ENCODE results near the gene P2RX1. TPM values are rescaled to one million over a fixed set of nuclear protein-coding genes. Genes with fewer than 3 reads are reported as not detected.
"Not testable (repeated sequence)": the region's sequence is repeated elsewhere in the genome, so short reads cannot be mapped to it uniquely, and the experiment has no call there.

Gene P2RX1
- total and polyA plus RNA-seq, 12 donors = 0.42 to 8.6 (median 1.1) TPM

DNA sequence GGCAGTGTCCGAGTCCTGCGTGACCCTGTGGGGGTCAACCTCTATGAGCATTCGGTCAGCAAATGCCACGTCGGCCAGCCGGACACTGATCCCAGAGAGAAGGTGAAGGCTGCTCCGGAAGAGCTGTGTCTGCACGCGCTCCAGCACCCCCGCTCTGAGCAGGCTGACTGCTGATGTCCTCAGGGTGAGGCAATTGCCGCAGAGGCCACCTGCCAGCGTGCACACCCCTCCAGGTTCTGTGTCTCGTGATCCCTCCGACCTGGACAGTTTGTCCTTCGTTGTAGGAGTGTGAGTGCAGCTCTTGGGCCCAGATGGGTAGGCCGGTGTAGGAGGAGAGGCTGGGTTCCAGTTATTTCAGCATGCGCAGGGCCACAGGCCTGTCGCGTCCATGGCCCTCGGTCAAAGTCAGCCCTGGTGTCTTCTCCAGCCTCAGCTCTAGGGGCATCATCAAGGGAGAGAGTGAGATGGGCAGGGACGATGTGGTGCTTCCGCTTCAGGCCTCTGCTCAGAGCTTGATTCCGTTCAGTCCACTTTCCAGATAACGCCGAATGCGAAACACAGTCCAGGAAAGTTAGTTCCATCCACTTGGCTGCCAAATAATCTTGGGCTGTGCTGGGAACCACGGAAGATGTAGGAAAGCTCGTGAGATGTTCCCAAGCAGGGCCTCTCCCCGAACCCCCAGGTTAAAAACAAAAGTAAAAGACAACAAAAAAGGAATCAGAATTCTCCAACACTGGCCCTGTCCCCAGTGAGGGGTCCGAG lies 55.1 kb downstream of the P2RX1 start:
- intact Hi-C loops (cut with DNase I) = loop anchor here in 1 of 2 donors (5.0 kb wide), 1 partner anchor 46 kb away; no protein-coding TSS in a partner anchor
- Histone ChIP-seq H3K36me3 (replicated peaks in 1 of 2) (peaks cover 0 to 20% of the 10 kb centered on the region in 2 donors), H3K4me3 (no peak overlapping the region), H3K27ac (no peak overlapping the region), H3K9me3 (replicated peaks in 1 of 3) (no peaks in the 10 kb centered on the region), H3K27me3 (no peaks in the 10 kb centered on the region), H3K4me1 (replicated peaks in 1 of 2) (peaks cover 10 to 11% of the 10 kb centered on the region in 2 donors)
- DNase-seq = no peak
- WGBS, 4 donors = 90 to 94% (median 92%) methylated on average over 19 to 30 of the region's 30 CpGs
- TF ChIP-seq POLR2A (IDR thresholded peaks at IDR 0.05) = no peak
- TF ChIP-seq, protein P1, sequence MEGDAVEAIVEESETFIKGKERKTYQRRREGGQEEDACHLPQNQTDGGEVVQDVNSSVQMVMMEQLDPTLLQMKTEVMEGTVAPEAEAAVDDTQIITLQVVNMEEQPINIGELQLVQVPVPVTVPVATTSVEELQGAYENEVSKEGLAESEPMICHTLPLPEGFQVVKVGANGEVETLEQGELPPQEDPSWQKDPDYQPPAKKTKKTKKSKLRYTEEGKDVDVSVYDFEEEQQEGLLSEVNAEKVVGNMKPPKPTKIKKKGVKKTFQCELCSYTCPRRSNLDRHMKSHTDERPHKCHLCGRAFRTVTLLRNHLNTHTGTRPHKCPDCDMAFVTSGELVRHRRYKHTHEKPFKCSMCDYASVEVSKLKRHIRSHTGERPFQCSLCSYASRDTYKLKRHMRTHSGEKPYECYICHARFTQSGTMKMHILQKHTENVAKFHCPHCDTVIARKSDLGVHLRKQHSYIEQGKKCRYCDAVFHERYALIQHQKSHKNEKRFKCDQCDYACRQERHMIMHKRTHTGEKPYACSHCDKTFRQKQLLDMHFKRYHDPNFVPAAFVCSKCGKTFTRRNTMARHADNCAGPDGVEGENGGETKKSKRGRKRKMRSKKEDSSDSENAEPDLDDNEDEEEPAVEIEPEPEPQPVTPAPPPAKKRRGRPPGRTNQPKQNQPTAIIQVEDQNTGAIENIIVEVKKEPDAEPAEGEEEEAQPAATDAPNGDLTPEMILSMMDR (IDR thresholded peaks at IDR 0.05) = no peak

DNA sequence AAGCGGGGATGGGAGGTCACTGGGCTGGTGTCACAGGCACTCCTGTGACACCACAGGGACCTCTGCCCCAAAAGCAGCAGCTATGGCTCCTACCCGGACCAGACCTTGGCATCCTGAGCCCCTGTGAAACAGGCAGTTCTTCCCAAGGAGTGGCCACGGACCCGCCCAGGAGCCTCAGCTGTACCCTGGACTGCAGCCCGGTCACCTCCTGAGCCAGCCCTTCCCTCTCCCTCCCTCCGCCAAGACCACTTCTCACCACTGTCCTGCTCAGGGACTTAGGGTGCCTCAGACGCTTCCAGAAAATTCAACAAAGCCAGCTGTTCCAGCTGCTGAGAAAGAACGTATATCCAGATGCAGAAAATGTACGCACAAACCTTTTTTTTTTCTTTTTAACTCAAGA lies 56.3 kb downstream of the P2RX1 start:
- no peak for DNase-seq
- WGBS, 4 donors = 69 to 87% (median 78%) methylated on average over 5 to 9 of the region's 9 CpGs
- no peaks in the 10 kb centered on the region for H3K9me3 ChIP-seq (replicated peaks in 1 of 3)
- H3K36me3 ChIP-seq (replicated peaks in 1 of 2) = peaks cover 0 to 20% of the 10 kb centered on the region in 2 donors
- H3K27me3 ChIP-seq = no peaks in the 10 kb centered on the region
- intact Hi-C loops (cut with DNase I) = loop anchor here in 1 of 2 donors (5.0 kb wide), 1 partner anchor 47 kb away; no protein-coding TSS in a partner anchor
- no peak for TF ChIP-seq POLR2A (IDR thresholded peaks at IDR 0.05)
- TF ChIP-seq, protein P1 (IDR thresholded peaks at IDR 0.05) = no peak
- peaks cover 4% of the 10 kb centered on the region in 2 donors for H3K4me1 ChIP-seq (replicated peaks in 1 of 2)
- H3K27ac ChIP-seq = no peak overlapping the region
- H3K4me3 ChIP-seq = no peak overlapping the region

- no peak overlapping the region for H3K27ac ChIP-seq
- intact Hi-C loops (cut with DNase I) = no loop called here
- H3K27me3 ChIP-seq = no peaks in the 10 kb centered on the region
- H3K4me3 ChIP-seq = no peak overlapping the region
- no peaks in the 10 kb centered on the region for H3K4me1 ChIP-seq (replicated peaks in 1 of 2)
- 73 to 85% (median 82%) methylated on average over 10 to 16 of the region's 16 CpGs for WGBS, 4 donors
- peaks cover 0 to 20% of the 10 kb centered on the region in 2 donors for H3K36me3 ChIP-seq (replicated peaks in 1 of 2)
- TF ChIP-seq, protein P1 (IDR thresholded peaks at IDR 0.05) = no peak
- DNase-seq = no peak
- no peaks in the 10 kb centered on the region for H3K9me3 ChIP-seq (replicated peaks in 1 of 3)
Measured at GRCh38 chr17:3857261-3858105, 58.8 kb downstream of the P2RX1 start.

DNA sequence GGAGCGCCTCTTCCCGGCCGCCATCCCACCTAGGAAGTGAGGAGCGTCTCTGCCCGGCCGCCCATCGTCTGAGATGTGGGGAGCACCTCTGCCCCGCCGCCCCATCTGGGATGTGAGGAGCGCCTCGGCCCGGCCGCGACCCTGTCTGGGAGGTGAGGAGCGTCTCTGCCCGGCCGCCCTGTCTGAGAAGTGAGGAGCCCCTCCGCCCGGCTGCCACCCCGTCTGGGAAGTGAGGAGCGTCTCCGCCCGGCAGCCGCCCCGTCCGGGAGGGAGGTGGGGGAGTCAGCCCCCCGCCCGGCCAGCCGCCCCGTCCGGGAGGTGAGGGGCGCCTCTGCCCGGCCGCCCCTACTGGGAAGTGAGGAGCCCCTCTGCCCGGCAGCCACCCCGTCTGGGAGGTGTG lies 62.1 kb downstream of the P2RX1 start:
- H3K4me3 ChIP-seq; H3K27ac ChIP-seq; H3K27me3 ChIP-seq; intact Hi-C loops (cut with DNase I); H3K9me3 ChIP-seq (replicated peaks in 1 of 3); H3K4me1 ChIP-seq (replicated peaks in 1 of 2); DNase-seq; H3K36me3 ChIP-seq (replicated peaks in 1 of 2): not testable (repeated sequence)
- 89 to 94% methylated on average over 12 to 23 of the region's 36 CpGs; no CpG with 5 or more reads in 2 of the 4 donors for WGBS, 4 donors
